Measurements from ENCODE around the gene GLA.

GLA gene

GRCh38 chrX:101407167-101407747, 468 bp downstream of the GLA start:
- ChIA-PET CTCF (no interaction called here), POLR2A (interaction anchor here (0.7 to 1.9 kb wide), 2 partner anchors 11 to 16 kb away, joined by 5 to 11 read pairs; partner anchors contain the start of gene RPL36A)
- TF ChIP-seq CTCF (IDR thresholded peaks at IDR 0.05; ENCODE audit: insufficient read depth, low read length, missing control alignments): no peak
- no peak for DNase-seq (ENCODE audit: low read depth, low spot score)
- H3K4me3 ChIP-seq (ENCODE audit: low read depth, low read length): peak overlapping the region; percentile 80

- no peak for TF ChIP-seq CTCF (IDR thresholded peaks at IDR 0.05; ENCODE audit: insufficient read depth, low read length, missing control alignments)
- DNase-seq (ENCODE audit: low read depth, low spot score): no peak
- H3K4me3 ChIP-seq (ENCODE audit: low read depth, low read length): no peak overlapping the region
- ChIA-PET CTCF (interaction anchor here (2.0 kb wide), 1 partner anchor 9 kb away, joined by 10 read pairs; the partner anchor contains the start of gene RPL36A), POLR2A (no interaction called here)
These were observed 7.9 kb downstream of the GLA start for GRCh38 chrX:101399825-101400224.

DNA sequence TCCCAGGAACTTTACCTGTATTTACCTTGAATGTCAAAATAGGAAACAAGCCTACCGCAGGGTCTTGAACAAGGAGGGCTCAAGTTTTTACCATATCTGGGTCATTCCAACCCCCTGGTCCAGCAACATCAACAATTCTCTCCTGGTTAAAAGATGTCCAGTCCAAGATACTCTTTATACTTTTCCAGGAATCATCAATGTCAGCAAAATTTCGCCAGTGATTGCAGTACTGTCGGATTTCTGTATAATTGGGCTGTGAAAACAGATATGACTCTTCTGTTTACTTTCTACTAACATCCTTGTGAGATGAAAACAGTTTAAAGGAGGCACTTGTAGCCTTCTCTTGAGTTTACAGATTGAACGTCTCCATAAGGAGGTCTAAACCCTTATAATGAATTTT, 9.0 kb downstream of the GLA start:
- no peak overlapping the region for H3K4me3 ChIP-seq (ENCODE audit: low read depth, low read length)
- CTCF ChIA-PET: interaction anchor here (2.3 kb wide), 1 partner anchor 17 kb away, joined by 7 read pairs; no protein-coding TSS in a partner anchor
- no peak for DNase-seq (ENCODE audit: low read depth, low spot score)
- POLR2A ChIA-PET: no interaction called here
- no peak for TF ChIP-seq CTCF (IDR thresholded peaks at IDR 0.05; ENCODE audit: insufficient read depth, low read length, missing control alignments)

GRCh38 chrX:101397779-101398178, 9.9 kb downstream of the GLA start:
- CTCF ChIA-PET: interaction anchor here (2.3 kb wide), 1 partner anchor 18 kb away, joined by 7 read pairs; no protein-coding TSS in a partner anchor
- POLR2A ChIA-PET: no interaction called here
- no peak overlapping the region for H3K4me3 ChIP-seq (ENCODE audit: low read depth, low read length)
- no peak for DNase-seq (ENCODE audit: low read depth, low spot score)
- no peak for TF ChIP-seq CTCF (IDR thresholded peaks at IDR 0.05; ENCODE audit: insufficient read depth, low read length, missing control alignments)

DNA sequence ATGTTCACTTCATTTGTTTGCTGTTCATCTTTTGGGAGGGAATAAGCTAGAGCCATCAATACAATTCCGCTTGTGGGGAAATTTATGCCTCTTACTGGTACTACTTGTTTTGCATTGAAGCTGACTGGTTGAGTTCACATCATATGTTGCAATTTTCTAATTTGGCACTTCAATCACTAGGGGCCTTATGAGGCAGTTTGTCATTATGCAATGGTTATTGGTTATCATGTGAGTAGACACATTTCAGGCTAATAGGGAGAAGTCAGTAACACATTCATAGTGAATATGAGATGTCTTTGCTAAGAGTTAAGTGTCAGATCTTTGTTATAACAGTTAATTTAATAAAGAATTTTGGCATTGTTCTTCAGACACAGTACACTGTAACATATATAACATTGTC, 11.9 kb downstream of the GLA start:
- TF ChIP-seq CTCF (IDR thresholded peaks at IDR 0.05; ENCODE audit: insufficient read depth, low read length, missing control alignments): no peak
- no peak for DNase-seq (ENCODE audit: low read depth, low spot score)
- CTCF ChIA-PET: no interaction called here

GRCh38 chrX:101394372-101394771, 13.4 kb downstream of the GLA start:
- POLR2A ChIA-PET: no interaction called here
- TF ChIP-seq CTCF (IDR thresholded peaks at IDR 0.05; ENCODE audit: insufficient read depth, low read length, missing control alignments): no peak

More for the DNA sequence above, 11.9 kb downstream of the GLA start:
- POLR2A ChIA-PET: no interaction called here
- no peak overlapping the region for H3K4me3 ChIP-seq (ENCODE audit: low read depth, low read length)

More at GRCh38 chrX:101394372-101394771, 13.4 kb downstream of the GLA start:
- DNase-seq (ENCODE audit: low read depth, low spot score): no peak
- CTCF ChIA-PET: no interaction called here
- no peak overlapping the region for H3K4me3 ChIP-seq (ENCODE audit: low read depth, low read length)
